Astrocyte of the cerebellum (primary cell): ENCODE measurements around the gene ACTN1.

ENCODE experiments used
- DNase-seq: peaks from one replicate; pipeline ENCODE4 v3.0.0-alpha.2; 2011; ENCODE audit warnings: low read depth
- H3K4me3 ChIP-seq: 2 replicates; pipeline ENCODE4 v1.5.1; 2011; ENCODE audit warnings: mild to moderate bottlenecking, low read depth, low read length, moderate library complexity
- CTCF ChIP-seq: IDR thresholded peaks from 2 replicates; pipeline ENCODE4 v1.5.1; 2012; ENCODE audit warnings: low read length, low read depth, moderate library complexity, mild to moderate bottlenecking; ENCODE audit errors: missing control alignments
- in situ Hi-C: cut with HindIII; loops from 2 replicates; pipeline ENCODE4 v1.10.0; 2017; ENCODE audit warnings: low sequenced_read_pairs

ACTN1 gene

GRCh38 chr14:68945585-68946488 lies 33.3 kb downstream of the ACTN1 start:
- no peak for DNase-seq
- H3K4me3 ChIP-seq: no peak overlapping the region
- in situ Hi-C loops: no loop called here

GRCh38 chr14:68945190-68945584 lies 33.9 kb downstream of the ACTN1 start:
- TF ChIP-seq CTCF: no peak
- H3K4me3 ChIP-seq: no peak overlapping the region
- DNase-seq: no peak
- in situ Hi-C loops: no loop called here

More at GRCh38 chr14:68945585-68946488, 33.3 kb downstream of the ACTN1 start:
- no peak for TF ChIP-seq CTCF

- DNase-seq: no peak
- in situ Hi-C loops: no loop called here
- H3K4me3 ChIP-seq: no peak overlapping the region
- TF ChIP-seq CTCF: no peak
Measured at GRCh38 chr14:68944162-68944561, 34.9 kb downstream of the ACTN1 start.

- no peak for DNase-seq
- no peak overlapping the region for H3K4me3 ChIP-seq
- in situ Hi-C loops: no loop called here
- TF ChIP-seq CTCF: no peak
Measured at GRCh38 chr14:68943107-68943506, 36.0 kb downstream of the ACTN1 start.

- in situ Hi-C loops: no loop called here
- no peak for TF ChIP-seq CTCF
- DNase-seq: no peak
- no peak overlapping the region for H3K4me3 ChIP-seq
Measured at GRCh38 chr14:68942296-68943035, 36.6 kb downstream of the ACTN1 start.

GRCh38 chr14:68941820-68942219 lies 37.3 kb downstream of the ACTN1 start:
- DNase-seq: peak; percentile 89
- no peak overlapping the region for H3K4me3 ChIP-seq
- peak; percentile 63 for TF ChIP-seq CTCF
- in situ Hi-C loops: no loop called here
